ENCODE measurements around the gene KPNB1.
"Not testable (repeated sequence)": the region's sequence is repeated elsewhere in the genome, so short reads cannot be mapped to it uniquely, and the experiment has no call there.

DNA sequence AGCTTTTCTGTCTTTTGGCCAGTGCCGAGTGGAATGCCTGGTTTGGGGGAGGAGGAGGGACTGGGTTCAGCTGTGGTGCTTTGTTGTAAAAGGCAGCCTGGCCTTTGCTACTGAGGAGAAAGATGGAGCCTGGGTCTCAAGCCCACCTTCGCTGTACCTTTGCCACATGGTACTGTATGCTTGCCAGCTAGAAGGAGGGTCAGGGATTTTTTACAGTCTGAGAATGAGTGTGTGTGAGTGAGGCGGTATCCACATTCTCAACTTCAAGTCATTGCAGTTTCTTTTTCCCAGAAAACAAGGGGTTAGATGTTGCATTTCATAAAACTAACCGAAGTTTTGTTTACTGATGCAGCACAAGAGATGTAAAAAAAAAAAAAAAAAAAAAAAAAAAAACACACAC is 33.0 kb downstream of the KPNB1 start:
- TF ChIP-seq, protein P1, sequence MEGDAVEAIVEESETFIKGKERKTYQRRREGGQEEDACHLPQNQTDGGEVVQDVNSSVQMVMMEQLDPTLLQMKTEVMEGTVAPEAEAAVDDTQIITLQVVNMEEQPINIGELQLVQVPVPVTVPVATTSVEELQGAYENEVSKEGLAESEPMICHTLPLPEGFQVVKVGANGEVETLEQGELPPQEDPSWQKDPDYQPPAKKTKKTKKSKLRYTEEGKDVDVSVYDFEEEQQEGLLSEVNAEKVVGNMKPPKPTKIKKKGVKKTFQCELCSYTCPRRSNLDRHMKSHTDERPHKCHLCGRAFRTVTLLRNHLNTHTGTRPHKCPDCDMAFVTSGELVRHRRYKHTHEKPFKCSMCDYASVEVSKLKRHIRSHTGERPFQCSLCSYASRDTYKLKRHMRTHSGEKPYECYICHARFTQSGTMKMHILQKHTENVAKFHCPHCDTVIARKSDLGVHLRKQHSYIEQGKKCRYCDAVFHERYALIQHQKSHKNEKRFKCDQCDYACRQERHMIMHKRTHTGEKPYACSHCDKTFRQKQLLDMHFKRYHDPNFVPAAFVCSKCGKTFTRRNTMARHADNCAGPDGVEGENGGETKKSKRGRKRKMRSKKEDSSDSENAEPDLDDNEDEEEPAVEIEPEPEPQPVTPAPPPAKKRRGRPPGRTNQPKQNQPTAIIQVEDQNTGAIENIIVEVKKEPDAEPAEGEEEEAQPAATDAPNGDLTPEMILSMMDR (IDR thresholded peaks at IDR 0.05), result not testable (repeated sequence)
- not testable (repeated sequence) for TF ChIP-seq POLR2AphosphoS5 (IDR thresholded peaks at IDR 0.05)
